ENCODE results near the gene HDAC4.

The HDAC4 gene

GRCh38 chr2:239308661-239309397 is 92.0 kb downstream of the HDAC4 start:
- peak; percentile 72 to 73 for DNase-seq (ENCODE audit: low read depth in 2 of 2)

DNA sequence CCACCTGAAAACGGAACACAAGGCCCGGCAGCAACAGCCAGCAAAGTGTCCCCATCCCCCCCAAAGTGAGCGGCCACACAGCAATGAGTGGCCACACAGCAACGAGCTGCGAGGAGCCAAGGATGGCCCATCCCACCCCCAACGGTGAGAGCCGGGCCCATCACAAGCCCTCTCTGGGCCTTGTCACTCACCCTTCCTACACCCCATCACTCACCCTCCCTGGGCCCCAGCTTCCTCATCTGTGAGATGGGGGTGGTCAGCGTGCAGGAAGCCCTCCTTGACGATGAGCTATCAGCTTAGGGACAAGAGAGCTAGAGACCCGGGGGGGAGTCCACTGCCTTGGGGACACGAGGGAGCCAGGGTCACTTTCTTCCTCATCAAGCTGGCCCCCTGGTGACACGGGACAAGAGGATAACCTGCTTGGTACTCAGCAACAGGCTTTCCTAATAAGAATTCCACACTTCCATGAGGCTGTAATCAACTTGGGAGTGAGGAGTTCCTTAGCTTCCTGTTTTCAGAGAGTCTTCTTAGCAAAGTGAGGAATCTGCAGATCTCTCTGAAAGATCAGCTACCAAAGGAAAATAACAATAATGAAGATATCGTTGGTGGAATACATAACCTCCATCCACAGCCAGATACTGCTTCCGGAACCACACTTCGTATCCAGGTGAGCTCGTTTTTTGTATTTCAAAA is 92.8 kb downstream of the HDAC4 start:
- DNase-seq (ENCODE audit: low read depth in 2 of 2) = no peak

DNA sequence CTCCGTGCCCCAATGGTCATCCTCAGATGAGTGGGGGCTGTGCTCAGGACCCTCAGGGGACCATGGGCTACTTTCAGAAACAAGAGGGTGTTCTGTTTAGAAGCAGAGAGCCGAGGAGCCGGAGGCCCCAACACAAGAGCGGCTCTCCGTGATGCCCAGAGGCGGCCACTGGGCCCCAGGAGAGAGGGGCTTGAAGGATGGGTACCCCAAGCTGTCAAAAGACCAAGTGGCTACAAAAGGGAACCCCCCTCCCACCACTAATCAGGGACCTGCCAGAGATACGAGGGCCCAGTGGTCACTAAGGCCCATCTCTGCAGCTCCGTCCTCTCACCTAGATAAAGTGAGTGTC is 93.6 kb downstream of the HDAC4 start:
- no peak for DNase-seq (ENCODE audit: low read depth in 2 of 2)

- no peak for DNase-seq (ENCODE audit: low read depth in 2 of 2)
These were observed 94.3 kb downstream of the HDAC4 start for GRCh38 chr2:239306274-239307220.

- DNase-seq (ENCODE audit: low read depth in 2 of 2) = no peak
These were observed 95.0 kb downstream of the HDAC4 start for GRCh38 chr2:239305771-239306170.

DNA sequence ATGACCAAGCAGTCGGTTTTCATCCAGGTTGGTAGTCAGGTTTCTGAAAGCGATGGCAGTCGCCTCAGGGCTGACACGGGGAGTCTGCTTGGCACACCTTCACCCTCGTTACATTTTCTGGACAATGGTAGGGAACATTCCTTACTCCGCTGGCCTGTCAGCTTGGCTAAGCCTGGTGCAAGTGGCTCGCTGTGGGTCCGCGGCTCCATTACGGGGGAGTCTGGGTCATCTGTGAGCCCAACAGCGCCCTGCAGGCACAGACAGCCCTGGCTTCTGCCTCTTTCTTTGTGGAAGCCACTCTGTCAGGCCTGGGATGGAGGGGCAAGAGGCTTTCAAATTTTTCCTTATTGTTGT is 95.6 kb downstream of the HDAC4 start:
- no peak for DNase-seq (ENCODE audit: low read depth in 2 of 2)

GRCh38 chr2:239304533-239305221 is 96.1 kb downstream of the HDAC4 start:
- DNase-seq (ENCODE audit: low read depth in 2 of 2) = no peak

- no peak for DNase-seq (ENCODE audit: low read depth in 2 of 2)
These were observed 96.9 kb downstream of the HDAC4 start for GRCh38 chr2:239303711-239304532.

DNA sequence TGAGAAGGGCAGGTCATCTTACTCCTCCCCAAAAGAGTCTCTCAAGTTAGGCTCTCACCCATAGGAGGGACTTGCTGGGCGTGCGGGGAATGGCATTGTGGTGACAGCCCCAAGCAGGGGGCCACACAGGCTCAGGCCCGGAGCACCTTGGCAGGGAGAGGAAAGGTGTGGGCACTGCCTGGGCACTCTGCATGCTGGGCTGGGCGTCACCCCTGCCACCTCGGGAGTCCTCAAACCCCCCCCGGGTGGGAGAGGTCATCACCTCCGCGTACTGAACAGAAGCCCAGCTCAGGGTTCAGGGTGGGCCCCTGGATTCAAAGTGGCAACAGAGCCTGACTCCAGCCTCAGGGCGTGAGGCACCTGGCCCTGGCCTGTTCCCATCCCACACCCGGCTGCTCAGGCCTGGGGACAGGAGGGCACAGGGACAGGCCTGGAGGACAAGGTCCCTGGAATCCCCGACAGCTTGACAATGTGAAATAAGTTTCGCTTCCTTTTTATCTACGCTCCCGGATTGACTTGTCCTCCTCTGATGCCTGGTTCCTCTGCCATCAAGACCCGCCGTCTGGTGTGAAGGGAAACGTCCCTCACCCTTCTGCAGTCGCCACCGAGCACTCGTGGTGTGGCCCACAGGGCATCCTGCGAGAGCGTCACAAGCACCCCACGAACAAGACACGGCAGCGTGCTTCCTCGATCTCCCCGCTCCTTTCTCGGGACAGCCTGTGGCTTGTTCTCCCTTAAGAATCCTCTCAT is 97.8 kb downstream of the HDAC4 start:
- DNase-seq (ENCODE audit: low read depth in 2 of 2) = no peak

- no peak for DNase-seq (ENCODE audit: low read depth in 2 of 2)
These were observed 98.6 kb downstream of the HDAC4 start for GRCh38 chr2:239302083-239302807.

DNA sequence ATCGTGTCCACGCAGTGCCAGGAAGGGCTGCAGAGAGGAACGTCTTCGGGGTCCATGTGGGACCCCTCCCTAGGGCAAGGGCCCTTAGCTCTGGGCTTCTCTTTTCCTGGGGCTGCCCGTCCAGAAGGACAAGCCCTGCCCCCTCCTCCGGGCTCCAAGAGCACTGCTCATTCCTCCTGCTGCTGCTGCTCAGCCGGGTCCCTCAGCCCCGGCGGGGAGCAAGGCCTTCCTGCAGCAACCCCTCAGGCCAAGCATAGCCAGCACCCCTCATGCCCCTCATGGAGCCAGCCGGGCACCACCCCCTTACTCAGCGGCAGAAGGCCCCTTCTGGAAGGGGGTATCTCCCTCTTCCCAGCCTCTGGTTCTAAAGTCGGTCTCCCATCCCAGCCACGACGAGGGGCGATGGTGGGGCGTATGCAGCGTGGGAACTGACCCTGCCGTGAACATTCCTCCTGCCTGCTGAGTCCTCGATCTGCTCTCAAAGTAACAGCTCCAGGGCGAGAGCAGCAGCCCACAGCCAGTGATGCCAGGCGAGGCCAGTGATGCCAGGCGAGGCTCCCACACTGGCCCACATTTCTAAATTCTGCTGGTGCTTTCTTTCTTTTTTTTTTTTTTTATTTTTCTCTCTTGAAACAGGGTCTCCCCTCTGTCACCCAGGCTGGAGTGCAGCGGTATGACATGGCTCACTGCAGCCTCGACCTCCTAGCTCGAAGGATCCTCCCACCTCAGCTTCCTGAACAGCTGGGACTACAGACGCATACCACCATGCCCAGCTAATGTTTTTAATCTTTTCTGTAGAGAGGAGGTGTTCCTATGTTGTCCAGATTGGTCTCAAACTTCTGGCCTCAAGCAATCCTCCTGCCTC is 99.7 kb downstream of the HDAC4 start:
- no peak for DNase-seq (ENCODE audit: low read depth in 2 of 2)

- no peak for DNase-seq (ENCODE audit: low read depth in 2 of 2)
These were observed 100.6 kb downstream of the HDAC4 start for GRCh38 chr2:239300242-239300641.

DNA sequence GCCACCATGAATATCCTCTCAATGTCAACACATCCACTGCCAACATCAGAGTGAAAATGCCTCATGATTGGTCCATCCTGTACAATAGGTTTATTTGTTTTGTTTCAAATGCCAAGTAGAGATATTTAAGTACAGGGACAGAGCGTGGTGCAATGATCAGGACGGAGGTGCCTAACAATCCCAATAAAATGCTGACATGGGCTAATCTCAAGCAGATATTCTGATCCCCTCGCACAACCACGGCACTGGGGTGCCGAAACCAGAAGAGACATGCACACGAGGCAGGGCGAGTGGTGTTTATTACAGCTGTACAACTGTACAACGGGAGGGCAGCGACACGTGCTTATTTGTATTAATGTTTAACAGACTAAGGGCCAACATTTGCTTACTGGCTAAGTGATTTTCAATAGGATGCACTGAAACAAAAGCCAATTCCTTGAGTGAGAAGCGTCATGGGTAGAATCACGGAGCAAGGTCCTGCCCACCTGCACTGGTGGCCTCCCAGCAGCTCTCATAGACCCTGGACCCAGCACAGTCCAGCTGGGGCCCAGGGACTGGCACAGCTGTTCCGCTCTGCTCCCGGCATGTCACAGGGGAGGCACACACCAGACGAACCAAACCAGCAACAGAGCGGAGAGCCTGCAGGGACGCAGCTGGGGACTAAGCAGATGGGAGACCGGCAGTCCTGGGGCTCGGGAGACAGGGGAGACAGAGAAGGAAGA is 101.4 kb downstream of the HDAC4 start:
- DNase-seq (ENCODE audit: low read depth in 2 of 2) = no peak

DNA sequence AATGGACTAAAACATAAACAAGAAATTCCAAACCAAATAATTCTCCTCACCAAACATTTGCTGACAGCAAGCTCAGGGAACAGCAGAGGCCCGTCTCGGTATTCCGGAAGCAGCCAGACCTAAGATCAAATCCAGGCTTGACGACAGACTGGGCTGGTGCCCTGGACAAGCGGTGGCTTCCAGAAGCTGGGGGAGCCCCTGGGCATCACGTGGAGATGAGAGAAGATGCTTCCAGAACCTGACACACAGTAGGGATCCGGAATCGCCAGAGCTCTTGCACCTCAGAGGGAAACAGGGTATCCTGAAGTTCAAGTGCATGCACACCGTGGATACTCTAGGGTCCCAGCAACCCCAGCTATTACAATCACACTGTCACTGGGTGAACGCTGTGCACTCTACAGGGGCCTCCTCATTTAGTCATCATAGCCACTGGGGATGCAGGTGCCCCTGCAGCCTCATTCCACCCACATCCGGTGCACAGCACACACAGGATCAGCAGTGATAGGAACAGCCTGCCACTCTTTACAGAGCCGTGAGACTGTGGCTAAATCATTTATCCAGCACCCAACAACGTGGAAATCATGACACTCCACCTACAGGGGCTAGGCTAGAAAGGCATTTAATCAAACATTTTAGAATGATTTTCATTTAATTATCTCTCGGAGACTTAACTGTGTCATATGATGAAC is 102.6 kb downstream of the HDAC4 start:
- DNase-seq (ENCODE audit: low read depth in 2 of 2) = no peak

GRCh38 chr2:239297142-239298004 is 103.4 kb downstream of the HDAC4 start:
- DNase-seq (ENCODE audit: low read depth in 2 of 2) = no peak

Measured in fibroblast of skin of left quadriceps (primary cell).